Fibroblast of skin of right quadriceps (primary cell): ENCODE measurements around the gene USP24.
A peak's percentile ranks its signal among the peaks of the same experiment; 100 is the strongest.
"Not testable (repeated sequence)": the region's sequence is repeated elsewhere in the genome, so short reads cannot be mapped to it uniquely, and the experiment has no call there.

Experiments
- DNase-seq: peaks from one replicate; pipeline ENCODE4 v3.0.0-alpha.2; 2013

USP24 gene

DNA sequence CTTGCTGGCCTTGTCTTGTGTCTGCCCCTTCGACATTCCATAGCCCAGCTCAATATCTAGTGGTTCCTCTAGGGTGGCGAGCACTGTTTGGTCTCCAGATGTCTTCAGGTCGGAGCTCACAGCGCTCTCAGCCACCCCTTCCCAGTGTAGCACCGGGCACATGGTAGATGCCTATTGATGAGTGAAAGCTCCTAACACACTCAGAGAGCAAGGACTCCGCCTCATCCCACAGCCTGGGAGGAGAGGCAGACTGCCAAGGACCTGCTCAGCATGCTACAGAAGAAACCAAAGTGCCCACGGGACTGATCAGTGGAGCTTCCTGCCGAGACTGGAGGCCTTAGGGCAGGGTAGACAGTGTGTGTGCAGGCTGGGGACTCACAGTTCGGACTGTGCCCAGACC is 164.9 kb downstream of the USP24 start:
- DNase-seq, result peak; percentile 55

DNA sequence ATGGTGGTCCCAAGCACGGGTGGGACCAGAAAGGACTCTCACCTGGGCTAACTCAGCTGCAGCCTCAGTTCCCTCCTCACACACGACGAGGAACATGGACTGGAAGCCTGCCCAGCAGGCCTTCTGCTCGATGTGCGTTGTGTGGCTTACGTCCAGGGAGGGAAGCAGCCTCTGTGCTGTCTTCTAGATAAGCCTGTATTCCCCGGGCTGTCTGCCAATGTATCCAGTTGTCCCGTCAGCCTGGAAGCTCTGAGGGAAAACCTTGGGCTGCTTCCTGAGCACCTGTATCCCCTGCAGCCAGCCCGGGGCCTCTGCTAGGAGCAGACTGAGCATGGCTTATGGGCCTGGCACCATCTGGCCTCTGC is 165.3 kb downstream of the USP24 start:
- DNase-seq, result peak; percentile 20

GRCh38 chr1:55049271-55049913 is 165.8 kb downstream of the USP24 start:
- no peak for DNase-seq

DNA sequence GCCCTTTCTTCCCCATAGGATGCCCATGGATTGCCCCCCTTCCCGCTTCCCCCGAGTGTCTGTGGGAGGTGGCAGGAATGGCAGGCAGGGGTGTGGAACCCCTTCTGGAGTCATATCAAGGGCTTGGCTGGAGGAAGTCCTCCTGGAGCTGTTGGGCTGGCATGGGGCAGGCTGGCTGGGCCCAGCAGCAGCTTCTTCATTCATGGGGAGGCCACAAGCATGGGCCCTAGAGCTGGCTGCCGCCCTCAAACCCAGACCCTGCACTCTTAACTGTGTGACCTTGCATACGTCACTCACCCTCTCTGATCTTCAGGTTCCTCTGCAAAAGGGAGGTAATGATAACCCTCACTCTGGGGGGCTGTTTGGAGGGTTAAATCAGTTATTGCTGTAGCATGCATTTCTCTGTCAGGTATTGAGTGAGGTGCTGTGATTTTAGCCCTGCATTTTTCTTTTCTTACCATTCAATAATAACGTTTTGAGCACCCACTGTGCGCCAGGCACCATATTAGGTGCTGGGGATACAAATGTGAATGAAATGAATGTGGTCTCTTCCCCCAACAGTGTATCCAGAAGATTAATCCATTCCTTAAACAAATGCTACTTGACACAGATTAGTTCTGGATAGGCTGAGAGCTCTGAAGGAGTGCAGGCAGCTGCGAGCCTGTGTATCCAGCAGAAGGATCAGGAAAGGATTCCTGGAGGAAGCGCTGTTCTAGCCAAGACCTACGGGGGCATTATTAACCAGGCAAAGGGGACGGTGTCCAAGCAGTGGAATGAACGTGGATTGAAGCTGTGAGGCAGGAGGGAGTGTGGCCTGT is 166.5 kb downstream of the USP24 start:
- DNase-seq, result no peak

DNA sequence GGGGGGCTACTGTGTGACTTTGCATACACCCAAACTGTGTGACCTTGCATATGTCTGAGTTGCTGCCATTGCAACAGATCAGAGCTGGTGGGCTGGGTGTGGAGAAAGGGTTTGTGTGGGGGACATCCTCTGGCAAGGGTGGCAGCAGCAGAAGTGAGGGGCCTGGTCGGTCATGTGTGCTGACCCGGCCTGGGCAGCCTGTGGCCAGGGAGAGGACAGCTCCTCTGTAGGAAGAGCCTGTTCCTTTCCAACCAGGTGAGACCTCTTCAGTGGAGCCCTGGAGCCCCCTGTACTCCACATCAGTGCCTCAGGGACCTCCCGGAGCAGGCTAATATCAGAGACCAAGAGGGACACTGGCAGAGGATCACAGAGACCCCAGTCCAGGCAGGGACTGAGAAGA is 167.6 kb downstream of the USP24 start:
- no peak for DNase-seq

DNA sequence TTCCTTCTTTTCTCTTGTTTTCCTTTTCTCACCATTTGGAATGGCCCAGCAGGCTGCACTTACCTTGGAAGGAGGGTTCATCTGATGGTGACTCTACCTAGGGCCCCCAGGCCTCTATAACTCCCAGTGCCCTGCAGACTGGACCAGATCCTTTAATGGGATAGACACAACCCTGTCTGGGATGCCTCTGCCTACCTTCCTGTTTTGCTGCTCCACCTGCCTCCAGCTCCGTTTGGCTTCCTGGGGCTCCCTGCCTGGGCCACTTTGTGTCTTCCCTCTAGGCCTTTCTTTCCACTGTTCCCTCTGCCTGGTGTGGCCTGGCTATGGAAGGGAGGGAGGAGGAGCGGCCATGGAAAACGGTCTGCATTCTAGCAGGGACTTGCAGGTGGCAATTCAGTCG is 168.3 kb downstream of the USP24 start:
- no peak for DNase-seq

GRCh38 chr1:55045430-55045829 is 169.7 kb downstream of the USP24 start:
- no peak for DNase-seq

DNA sequence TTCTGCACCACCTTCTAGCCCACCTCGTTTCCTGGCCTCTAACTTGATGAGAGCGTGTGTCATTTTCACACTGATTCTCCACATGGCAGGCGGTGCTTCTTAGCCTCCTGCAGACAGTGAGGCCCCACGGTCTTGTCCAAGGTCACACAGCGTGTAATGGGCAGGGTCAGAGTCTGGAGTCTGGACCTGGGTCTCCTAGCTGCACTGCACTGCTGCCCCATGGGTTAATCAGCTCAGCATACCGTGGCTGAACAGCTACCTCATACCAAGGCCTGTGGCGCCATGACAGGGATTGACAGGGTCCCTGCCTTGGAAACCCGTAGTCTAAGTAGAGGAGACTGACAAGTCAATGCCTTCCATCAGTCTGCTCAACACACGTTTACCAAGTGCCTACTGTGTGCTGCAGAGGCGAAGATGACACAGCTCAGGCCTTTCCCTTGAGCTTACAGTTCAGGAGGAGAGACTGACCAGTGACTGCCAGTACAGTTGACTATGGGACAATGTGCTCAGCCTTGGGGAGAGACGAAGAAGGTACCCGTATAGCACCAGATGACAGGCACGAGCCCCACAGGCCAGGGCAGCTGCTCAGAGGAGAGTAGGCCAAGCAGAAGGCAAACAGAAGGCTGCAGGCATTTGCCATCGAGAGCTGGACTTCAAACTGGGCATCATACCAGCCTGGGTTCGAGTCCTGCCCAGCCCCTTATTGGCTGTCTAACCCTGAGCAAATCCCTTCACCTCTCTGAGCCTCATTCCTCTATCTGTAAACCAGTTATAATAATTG is 170.4 kb downstream of the USP24 start:
- DNase-seq, result no peak

- no peak for DNase-seq
Observed at GRCh38 chr1:55043726-55044125, 171.4 kb downstream of the USP24 start.

GRCh38 chr1:55043011-55043410 is 172.2 kb downstream of the USP24 start:
- no peak for DNase-seq

DNA sequence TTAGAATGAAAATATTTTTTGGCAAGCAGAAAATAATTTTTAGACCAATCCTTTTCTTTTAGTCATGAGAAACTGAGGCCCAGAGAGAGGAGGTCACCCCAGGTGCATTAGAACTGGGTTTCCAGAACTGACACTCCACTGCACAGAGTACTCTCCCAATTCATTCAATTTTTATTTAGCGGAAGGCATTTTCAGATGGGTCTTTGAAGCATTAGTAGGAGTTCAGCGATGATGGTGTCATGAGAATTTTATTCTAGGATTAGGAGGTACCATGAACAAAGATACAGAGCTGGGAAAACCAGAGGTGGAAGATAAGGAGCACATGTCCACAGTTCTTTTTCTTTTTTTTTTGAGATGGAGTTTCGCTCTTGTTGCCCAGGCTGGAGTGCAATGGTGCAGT is 173.6 kb downstream of the USP24 start:
- no peak for DNase-seq

DNA sequence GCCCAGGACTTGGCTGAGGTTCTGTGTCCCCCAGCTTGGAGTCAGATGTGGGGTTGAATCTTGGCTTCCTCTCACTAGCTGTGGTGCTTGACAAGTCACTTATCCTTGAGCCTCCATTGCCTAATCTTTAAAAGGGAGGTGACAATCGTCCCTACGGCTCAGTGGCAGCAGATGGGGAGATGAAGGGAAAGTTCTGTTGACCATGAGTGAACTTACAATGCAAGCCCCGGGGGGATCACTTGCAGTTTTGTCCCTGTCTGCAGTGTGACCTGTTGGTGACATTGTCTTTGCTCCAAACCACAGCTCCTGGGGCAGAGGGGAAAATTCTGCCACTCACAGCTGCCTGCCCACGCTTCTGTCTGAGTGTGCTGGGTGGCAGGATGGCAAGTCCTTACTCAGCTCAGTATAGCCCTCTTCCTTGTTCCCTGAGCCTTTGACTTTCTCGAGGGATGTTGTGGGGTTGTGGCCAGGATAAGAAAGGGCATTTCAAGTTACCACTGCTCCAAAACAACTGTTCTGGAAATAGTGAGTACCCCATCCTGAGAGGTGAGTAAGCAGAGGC is 174.2 kb downstream of the USP24 start:
- no peak for DNase-seq

GRCh38 chr1:55040083-55040932 is 174.9 kb downstream of the USP24 start:
- no peak for DNase-seq

DNA sequence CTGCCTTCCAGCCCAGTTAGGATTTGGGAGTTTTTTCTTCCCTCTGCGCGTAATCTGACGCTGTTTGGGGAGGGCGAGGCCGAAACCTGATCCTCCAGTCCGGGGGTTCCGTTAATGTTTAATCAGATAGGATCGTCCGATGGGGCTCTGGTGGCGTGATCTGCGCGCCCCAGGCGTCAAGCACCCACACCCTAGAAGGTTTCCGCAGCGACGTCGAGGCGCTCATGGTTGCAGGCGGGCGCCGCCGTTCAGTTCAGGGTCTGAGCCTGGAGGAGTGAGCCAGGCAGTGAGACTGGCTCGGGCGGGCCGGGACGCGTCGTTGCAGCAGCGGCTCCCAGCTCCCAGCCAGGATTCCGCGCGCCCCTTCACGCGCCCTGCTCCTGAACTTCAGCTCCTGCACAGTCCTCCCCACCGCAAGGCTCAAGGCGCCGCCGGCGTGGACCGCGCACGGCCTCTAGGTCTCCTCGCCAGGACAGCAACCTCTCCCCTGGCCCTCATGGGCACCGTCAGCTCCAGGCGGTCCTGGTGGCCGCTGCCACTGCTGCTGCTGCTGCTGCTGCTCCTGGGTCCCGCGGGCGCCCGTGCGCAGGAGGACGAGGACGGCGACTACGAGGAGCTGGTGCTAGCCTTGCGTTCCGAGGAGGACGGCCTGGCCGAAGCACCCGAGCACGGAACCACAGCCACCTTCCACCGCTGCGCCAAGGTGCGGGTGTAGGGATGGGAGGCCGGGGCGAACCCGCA is 175.7 kb downstream of the USP24 start, which contains the start of gene PCSK9:
TSS of gene PCSK9 (plus strand) at position 207 of the 741 bp plus-strand sequence. CDS start at position 497, 290 bp downstream.
- peak; percentile 46 for DNase-seq

GRCh38 chr1:55038974-55039341 is 176.2 kb downstream of the USP24 start:
- no peak for DNase-seq

- DNase-seq, result no peak
Observed at GRCh38 chr1:55038552-55038838, 176.7 kb downstream of the USP24 start.

DNA sequence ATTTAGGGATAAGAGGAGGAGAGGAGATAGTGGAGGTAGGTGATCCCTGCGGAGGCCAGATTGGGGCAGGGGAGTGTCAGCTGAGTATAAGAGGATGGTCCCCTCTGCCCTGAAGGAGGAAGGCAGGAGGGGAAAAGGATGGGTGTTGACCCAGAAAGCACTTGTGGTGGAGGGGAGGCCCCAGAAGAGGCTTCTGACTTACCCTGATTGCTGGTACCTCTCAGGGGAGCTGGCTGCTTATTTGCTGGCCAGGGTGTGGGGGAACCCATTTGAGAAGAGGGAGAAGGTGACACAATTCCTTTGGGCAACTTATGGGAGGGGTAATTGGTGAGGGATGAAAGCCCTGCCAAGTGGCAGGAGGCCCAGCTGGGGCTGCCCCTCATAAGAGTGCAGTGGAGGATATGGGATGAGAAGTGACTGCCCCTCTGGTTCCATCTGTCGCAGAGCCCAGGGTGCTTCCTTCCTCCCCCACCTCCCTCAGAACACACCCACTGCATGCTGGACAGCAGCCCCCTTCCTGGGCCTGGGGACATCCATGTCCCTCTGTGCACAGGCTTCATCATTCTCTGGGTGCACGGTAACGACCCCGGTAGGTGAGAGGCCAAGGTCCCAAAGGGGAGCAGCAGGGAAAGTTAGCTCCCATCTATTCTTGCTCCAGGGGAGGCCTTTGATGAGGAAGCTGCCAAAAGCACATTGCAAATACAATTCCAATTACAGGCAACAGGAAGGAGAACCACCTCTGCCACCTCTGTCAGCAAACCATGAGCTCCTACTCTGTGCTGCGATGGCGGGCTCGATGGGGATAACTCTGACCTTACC is 177.2 kb downstream of the USP24 start:
- no peak for DNase-seq

- DNase-seq, result no peak
Observed at GRCh38 chr1:55035904-55036303, 179.3 kb downstream of the USP24 start.

DNA sequence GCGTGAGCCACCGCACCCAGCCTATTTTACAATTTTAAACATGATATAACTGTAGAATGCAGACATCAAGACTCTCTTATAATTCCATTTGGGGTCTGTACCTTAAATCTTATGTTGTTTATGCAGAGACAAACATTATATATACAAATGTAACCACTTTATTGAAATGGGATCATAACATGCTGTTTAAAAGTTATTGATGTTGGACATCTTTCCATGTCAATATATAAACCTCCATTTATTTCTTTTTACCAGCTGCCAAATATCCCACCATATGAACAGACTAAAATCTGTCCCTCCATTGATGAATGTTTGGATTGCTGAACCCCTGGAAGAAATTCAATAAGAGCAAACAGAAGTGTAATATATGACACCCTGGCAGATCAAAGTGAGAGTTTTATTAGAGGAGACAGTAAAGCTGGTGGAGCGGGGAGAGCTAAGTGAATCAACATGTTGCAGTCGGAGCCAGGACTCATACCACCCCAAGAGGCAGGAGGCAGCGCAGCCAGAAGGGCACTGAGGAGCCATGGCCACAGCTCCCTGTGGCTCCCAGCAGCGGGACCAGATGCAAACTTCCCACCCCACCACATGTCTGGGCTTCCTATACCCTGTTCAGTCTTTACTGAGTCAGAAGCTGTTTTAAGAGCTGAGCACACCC is 180.6 kb downstream of the USP24 start:
- DNase-seq, result peak; percentile 10

DNA sequence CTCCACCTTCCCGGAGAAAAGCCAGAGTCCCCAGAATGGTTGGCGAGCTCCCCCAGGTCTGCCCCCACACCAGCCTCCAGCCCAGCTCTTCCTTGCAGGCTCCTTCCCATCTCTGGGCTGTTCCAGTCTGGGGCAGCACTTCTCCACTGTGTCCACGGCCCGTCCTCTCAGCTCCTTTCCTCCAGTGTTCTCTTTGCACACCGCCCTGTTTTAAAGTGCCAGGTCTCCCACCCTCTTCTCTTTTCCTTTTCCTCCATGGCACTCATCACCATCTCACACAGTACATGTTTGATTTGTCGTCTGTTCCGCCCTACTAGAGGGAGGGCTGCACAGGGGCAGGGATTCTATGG is 181.9 kb downstream of the USP24 start:
- DNase-seq, result no peak

DNA sequence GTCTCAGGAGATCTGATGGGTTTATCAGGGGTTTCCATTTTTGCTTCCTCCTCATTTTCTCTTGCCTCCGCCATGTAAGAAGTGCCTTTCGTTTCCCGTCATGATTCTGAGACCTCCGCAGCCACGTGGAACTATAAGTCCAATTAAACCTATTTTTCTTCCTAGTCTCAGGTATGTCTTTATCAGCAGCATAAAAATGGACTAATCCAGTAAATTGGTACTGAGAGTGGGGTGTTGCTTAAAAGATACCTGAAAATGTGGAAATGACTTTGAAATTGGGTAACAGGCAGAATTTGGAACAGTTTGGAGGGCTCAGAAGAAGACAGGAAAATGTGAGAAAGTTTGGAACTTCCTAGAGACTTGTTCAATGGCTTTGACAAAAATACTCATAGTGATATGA is 184.1 kb downstream of the USP24 start:
- not testable (repeated sequence) for DNase-seq
